OCI-LY7 (cell line): ENCODE measurements around the gene EVI5L. TPM values are rescaled to one million over a fixed set of nuclear protein-coding genes. Genes with fewer than 3 reads are reported as not detected.

Source experiments
- BruUV-seq: library from RNA; stranded (reverse); fragments of 400-500 nt; replicated peaks from 2 replicates; lab custom pipeline; 2021; lab: Mats Ljungman, UMichigan
- CTCF ChIA-PET: fragments of 300-600 bp; sonication (Branson Sonifier 250); formaldehyde crosslinking; loops from one replicate; lab custom pipeline; 2022; ENCODE audit warnings: antibody characterized with exemption; ENCODE audit not compliant: unreplicated experiment; lab: Charles Lee
- POLR2A ChIA-PET: fragments of 300-600 bp; sonication (Branson Sonifier 250); formaldehyde crosslinking; loops from one replicate; lab custom pipeline; 2022; ENCODE audit warnings: antibody characterized with exemption; lab: Charles Lee
- DNase-seq: peaks from one replicate; pipeline ENCODE4 v3.0.0-alpha.2; 2015; ENCODE audit warnings: low spot score
- H2AFZ ChIP-seq: fragments of 200-600 bp; sonication (generic), shearing (Covaris generic); 2 replicates; pipeline ENCODE4 v1.6.1; 2014; ENCODE audit warnings: mild to moderate bottlenecking, antibody characterized with exemption, low read length, moderate library complexity
- H3K27ac ChIP-seq: fragments of 200-600 bp; sonication (generic); 2 replicates; pipeline ENCODE4 v1.5.1; 2014; ENCODE audit warnings: mixed run types, low read depth, mild to moderate bottlenecking, moderate library complexity, low read length, inconsistent platforms; ENCODE audit not compliant: poor library complexity, severe bottlenecking
- H3K36me3 ChIP-seq: fragments of 200-600 bp; sonication (generic); 2 replicates; pipeline ENCODE4 v1.6.1; 2014; ENCODE audit warnings: mild to moderate bottlenecking, antibody characterized with exemption, low read length, moderate library complexity, mixed read lengths; ENCODE audit not compliant: insufficient read depth
- H3K4me1 ChIP-seq: fragments of 200-600 bp; sonication (generic); 2 replicates; pipeline ENCODE4 v1.5.1; 2014; ENCODE audit warnings: mild to moderate bottlenecking, low read length; ENCODE audit not compliant: insufficient read depth, poor library complexity, severe bottlenecking
- H3K4me2 ChIP-seq: fragments of 200-600 bp; sonication (generic); 2 replicates; pipeline ENCODE4 v1.6.1; 2014; ENCODE audit warnings: mild to moderate bottlenecking, low read length
- H3K4me3 ChIP-seq: fragments of 200-600 bp; sonication (generic); 2 replicates; pipeline ENCODE4 v1.5.1; 2014; ENCODE audit warnings: mild to moderate bottlenecking, low read depth, low read length; ENCODE audit not compliant: poor library complexity, severe bottlenecking
- H3K79me2 ChIP-seq: fragments of 200-600 bp; sonication (generic); 2 replicates; pipeline ENCODE4 v1.6.1; 2016; ENCODE audit warnings: low read depth, mild to moderate bottlenecking, low read length, moderate library complexity, mixed read lengths; ENCODE audit not compliant: insufficient read depth
- H3K9me2 ChIP-seq: fragments of 200-600 bp; sonication (generic); 2 replicates; pipeline ENCODE4 v1.6.1; 2016; ENCODE audit warnings: mild to moderate bottlenecking, low read length, mixed read lengths; ENCODE audit not compliant: insufficient read depth
- H3K9me3 ChIP-seq: fragments of 200-600 bp; sonication (generic); 2 replicates; pipeline ENCODE4 v1.6.1; 2014; ENCODE audit warnings: mild to moderate bottlenecking, mixed run types, low read length, mixed read lengths
- H4K20me1 ChIP-seq: fragments of 200-600 bp; sonication (generic); 2 replicates; pipeline ENCODE4 v1.6.1; 2014; ENCODE audit warnings: mild to moderate bottlenecking, antibody characterized with exemption, low read length, moderate library complexity, mixed read lengths; ENCODE audit not compliant: insufficient read depth
- CTCF ChIP-seq: fragments of 200-600 bp; sonication (generic); conservative IDR thresholded peaks from 2 replicates; pipeline ENCODE4 v1.5.1; 2014; ENCODE audit warnings: mild to moderate bottlenecking, antibody characterized with exemption, low read length, moderate library complexity, mixed read lengths
- EZH2phosphoT487 ChIP-seq: fragments of 200-600 bp; sonication (generic); IDR thresholded peaks from 2 replicates; pipeline ENCODE4 v1.6.1; 2018; ENCODE audit warnings: low read depth, borderline replicate concordance, mild to moderate bottlenecking, mixed run types, antibody characterized with exemption, low read length, moderate library complexity, mixed read lengths
- intact Hi-C: fragments of 100-400 bp; cut with micrococcal nuclease; formaldehyde crosslinking; loops from one replicate; pipeline ENCODE4 v1.10.0; 2022; ENCODE audit not compliant: unreplicated experiment
- total RNA-seq, 2 experiments: library from RNA; depleted of rRNA in 1 of 2; stranded (reverse); fragments of >200 nt in 1 of 2; shearing (Covaris generic) in 1 of 2; gene quantifications; 2 replicates each; pipeline ENCODE4 v1.2.3, GENCODE V29; 2014 to 2022

Gene EVI5L
- total RNA-seq, 2 experiments from 2014 or later: 2.7 to 5.5 TPM

- peak overlapping the region; percentile 17; the same call in 1 of the 2 replicates for H2AFZ ChIP-seq
- TF ChIP-seq EZH2phosphoT487 (no peak), CTCF (peak; percentile 81)
- no peaks in the 10 kb centered on the region for H3K9me2 ChIP-seq
- H4K20me1 ChIP-seq: no peaks in the 10 kb centered on the region
- H3K79me2 ChIP-seq: no peaks in the 10 kb centered on the region
- H3K4me2 ChIP-seq: peak overlapping the region; percentile 84
- intact Hi-C loops: no loop called here
- peak; percentile 92 for DNase-seq
- peaks cover 40% of the 10 kb centered on the region for H3K4me1 ChIP-seq
- BruUV-seq: no TSS peak
- ChIA-PET CTCF (interaction anchor here (1.0 to 1.8 kb wide), 4 partner anchors 11 to 52 kb away, joined by 3 to 6 read pairs (median 4); partner anchors contain the start of gene SNAPC2), POLR2A (interaction anchor here (0.6 to 1.2 kb wide), 2 partner anchors 52 to 1466 kb away, joined by 3 read pairs; partner anchors contain the start of gene SNAPC2)
- H3K4me3 ChIP-seq: peak overlapping the region; percentile 65
- H3K27ac ChIP-seq: no peak overlapping the region
- no peaks in the 10 kb centered on the region for H3K9me3 ChIP-seq
- no peaks in the 10 kb centered on the region for H3K36me3 ChIP-seq
Observed at GRCh38 chr19:7868671-7869452, 38.8 kb downstream of the EVI5L start.

- no peak for TF ChIP-seq EZH2phosphoT487
- TF ChIP-seq CTCF: peak; percentile 56; the same call in 1 of the 2 replicates
- CTCF ChIA-PET: interaction anchor here (0.6 to 1.8 kb wide), 8 partner anchors 12 to 66 kb away, joined by 3 to 6 read pairs (median 3); partner anchors contain the start of gene SNAPC2
- Histone ChIP-seq H3K79me2 (no peaks in the 10 kb centered on the region), H3K9me3 (no peaks in the 10 kb centered on the region), H3K27ac (no peak overlapping the region), H3K4me2 (peak overlapping the region; percentile 84), H2AFZ (no peak overlapping the region), H3K36me3 (no peaks in the 10 kb centered on the region), H4K20me1 (no peaks in the 10 kb centered on the region), H3K4me3 (peak overlapping the region; percentile 65), H3K9me2 (no peaks in the 10 kb centered on the region), H3K4me1 (peaks cover 40% of the 10 kb centered on the region)
- no TSS peak for BruUV-seq
- intact Hi-C loops: no loop called here
- DNase-seq: peak; percentile 75
- POLR2A ChIA-PET: interaction anchor here (1.2 kb wide), 1 partner anchor 51 kb away, joined by 3 read pairs; the partner anchor contains the start of gene SNAPC2
Observed at GRCh38 chr19:7869453-7869909, 39.5 kb downstream of the EVI5L start.
